Lung microvascular endothelial cell (primary cell): ENCODE data around the gene IRS4. TPM values are rescaled to one million over a fixed set of nuclear protein-coding genes. Genes with fewer than 3 reads are reported as not detected.

Source experiments
- DNase-seq, 2 donors: peaks; one replicate each; pipeline versions ENCODE4 v3.0.0 to v3.0.0-alpha.2; 2010; ENCODE audit warnings: low read depth in 2 of 2
- total RNA-seq: library from RNA; depleted of rRNA; stranded (reverse); fragments of >200 nt; gene quantifications from 2 replicates; pipeline ENCODE4 v1.2.1, GENCODE V29; 2014

Gene IRS4
- total RNA-seq = under 0.01 TPM in 2 replicates

DNA sequence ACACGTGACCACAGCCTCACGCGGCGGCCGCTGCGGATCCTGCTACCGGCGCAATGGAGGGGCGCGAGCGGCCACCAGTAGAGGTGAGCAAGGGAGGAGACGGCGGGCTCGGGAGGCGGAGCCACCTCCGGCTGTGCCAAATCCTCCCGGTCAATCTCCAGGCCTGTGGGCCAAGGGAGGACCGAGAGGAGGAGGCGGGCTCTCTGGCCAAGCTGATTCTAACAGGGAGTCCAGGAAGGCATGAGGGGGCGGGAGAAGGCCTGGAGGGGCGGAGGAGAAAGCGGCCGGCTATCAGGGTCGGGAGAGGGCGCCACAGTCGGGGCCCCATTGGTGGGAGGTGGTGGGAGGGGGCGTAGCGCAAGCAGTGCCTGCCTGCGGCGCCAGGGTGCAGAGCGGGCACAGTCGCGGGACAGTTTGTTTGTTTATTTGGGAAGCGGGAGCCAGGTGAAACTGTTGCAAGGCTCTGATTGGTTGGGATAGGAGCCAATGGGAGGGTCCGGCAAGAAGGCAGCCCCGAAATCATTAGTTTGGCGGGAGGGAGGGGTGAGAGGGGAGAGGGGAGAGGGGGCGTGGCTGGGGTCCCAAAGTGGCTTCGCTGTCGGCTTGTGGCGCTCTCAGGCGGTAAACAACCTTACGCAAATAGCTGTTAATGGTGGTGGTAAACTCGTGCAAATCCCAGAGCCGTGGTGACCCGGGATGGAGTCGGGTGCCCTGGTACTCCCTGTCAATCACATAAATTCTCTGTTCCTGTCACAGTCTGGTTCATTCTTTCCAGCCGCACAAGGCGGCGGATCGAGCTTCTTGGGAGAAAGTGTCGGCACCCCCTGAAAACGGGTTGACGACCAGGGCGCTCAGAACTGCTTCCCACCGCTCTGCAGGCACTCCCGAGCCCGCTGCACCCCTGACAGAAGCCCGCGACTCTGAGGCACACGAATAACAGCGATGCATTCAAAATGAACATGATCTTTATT lies at the start of gene IRS4:
IRS4 (minus strand) TSS at position 55 of the 971 bp plus-strand sequence.
- DNase-seq = peak; percentile 2 to 25

- DNase-seq = no peak
Observed at GRCh38 chrX:108772549-108772948, 36.2 kb upstream of the IRS4 start.

- DNase-seq = no peak
Observed at GRCh38 chrX:108763559-108763958, 27.2 kb upstream of the IRS4 start.

DNA sequence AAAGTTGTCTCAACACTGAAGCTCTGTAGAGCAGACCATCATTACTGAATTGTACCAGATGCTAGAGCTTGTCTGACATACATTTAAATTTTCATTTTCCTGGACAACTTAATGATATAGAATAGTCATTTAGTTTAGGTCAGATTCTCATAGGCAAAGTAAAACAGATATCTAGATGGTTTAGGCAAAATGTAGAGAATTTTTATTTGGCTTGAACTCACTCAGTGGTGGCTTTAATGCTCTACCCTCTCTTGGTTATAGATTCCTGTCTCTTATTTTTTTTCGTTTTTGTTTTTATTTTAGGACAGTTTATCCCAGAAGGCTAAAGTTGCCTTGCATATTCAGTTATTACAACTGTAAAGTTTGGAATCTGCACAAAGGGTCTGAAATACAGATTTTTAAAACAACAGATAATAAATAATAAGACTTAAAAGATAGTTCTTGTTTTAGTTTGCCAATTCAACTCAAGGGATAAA lies 4.0 kb upstream of the IRS4 start:
- no peak for DNase-seq

DNA sequence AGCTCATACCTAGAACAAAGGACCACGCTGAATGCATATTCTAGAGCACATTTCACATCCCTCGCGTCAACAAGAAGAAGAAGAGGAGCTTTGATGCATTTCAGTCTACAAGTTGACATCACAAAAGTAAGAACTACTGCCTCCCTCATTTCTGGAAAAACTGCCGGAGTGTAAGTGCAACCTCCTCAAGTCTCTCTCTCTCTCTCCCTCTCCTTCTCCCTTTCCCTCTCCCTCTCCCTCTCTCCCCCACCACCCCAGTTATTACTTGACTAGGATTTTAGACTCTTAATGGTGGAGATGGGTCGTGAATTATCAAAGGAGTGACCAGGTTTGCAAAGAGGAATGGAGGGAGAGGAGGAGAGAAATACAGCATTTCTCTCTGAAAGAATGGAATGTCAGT lies 1.4 kb upstream of the IRS4 start:
- DNase-seq = no peak

DNA sequence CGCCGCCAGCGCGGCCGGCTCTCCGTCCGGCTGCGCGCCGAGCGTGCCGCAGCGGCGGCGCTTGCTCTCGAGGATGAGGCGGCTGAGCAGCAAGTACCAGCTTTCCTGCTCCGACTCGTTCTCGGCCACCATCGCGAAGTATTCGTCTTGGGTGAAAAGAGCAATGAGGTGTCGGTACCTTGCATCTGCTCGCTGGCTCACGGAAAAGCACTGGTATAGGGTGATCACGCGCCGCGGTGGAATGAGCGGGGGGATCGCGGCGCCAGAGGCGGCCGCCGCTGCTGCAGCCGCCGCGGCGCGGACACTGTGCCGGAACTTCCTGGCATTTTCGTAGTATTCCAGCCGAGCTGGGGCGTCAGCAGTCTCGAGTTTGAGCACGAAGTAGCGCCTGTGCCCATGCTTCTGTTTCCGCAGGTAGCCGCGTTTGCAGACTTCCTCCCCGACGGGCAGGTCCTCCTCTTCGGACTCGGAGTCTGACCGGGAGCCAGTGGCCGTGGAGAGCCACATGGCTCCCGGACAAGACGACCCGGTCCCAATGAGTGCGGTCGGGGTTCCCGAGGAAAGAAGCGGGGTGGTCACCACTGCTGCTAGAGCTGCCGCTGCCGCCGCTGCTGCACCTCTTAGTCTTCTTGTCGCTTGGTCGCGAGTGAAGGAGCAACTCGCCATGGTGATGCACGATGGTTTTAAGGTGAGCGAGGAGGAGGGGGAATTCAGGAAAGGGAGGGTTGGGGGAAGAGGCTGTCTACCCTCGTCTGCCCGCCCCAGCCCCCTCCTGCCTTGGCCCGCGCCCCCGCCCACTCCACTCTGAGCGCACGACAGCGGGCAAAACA lies 469 bp downstream of the IRS4 start:
- peak; percentile 11 to 20 for DNase-seq

DNA sequence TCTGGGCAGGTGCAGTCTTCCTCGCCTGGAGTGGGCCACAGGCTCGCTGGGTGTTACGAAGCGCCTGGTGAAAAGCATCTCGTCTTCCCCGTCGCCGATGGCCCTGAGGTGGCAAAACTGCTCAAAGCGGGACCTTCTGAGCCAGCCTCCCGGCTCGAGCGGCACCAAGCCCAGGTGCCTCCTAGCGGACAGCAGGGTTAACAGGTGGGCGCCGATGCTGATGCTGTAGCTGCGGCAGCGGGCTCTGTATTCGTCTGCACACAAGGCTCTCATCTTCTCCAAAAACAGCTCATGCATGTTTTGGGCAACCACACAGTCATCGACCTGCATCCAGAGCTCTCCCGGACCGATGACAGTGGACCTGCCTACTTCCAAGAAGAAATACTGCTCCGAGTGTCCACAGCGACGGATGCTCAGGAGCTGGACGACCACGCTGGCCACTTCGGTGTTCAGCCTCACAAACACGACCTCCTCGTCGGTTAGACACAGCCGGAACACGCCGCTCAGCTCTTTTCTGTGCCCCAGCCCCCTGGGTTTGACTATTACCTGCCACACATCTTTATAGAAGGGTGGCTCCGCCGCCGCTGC lies 1.2 kb downstream of the IRS4 start:
- DNase-seq = peak in 1 of 2 donors; percentile 17

- no peak for DNase-seq
Observed at GRCh38 chrX:108734426-108734825, 1.9 kb downstream of the IRS4 start.

GRCh38 chrX:108732630-108733321 lies 3.6 kb downstream of the IRS4 start:
- no peak for DNase-seq

DNA sequence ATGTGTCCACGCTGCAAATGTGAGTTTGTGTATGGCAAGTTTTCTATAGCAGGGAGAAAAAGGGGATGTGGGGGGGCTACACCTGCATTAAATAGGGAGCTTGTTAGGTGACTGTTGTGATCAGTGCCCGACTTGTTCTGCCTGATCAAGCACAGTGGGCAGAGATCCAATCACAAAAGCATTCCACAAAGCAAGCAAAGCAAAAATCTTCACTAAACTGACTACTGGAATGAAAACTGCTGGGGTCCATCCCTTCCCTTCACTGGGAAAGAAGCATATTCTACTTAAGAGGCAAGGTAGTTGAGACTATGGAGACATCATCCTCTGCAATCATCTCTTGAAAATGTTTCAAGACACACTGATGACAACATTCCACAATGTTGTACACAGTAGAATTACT lies 5.2 kb downstream of the IRS4 start:
- DNase-seq = no peak

GRCh38 chrX:108726748-108727147 lies 9.6 kb downstream of the IRS4 start:
- no peak for DNase-seq

DNA sequence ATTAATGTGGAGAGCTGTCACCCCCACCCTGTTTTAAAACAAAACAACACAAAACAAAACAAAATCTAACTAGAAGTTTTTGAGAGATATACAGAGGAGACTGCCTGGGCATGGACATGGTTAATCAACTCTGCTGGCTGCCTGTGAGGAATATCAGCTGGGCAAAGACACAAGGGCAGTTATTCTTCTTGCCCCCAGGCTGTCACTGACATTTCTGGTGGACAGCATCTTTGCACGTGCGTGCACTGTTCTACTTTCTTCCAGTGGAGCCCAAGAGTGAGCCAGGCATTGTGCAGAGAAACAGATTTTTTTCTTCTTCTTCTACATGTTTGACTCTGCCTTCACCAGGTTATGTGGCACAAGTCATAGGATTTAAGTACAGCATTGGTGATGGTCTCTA lies 13.8 kb downstream of the IRS4 start:
- no peak for DNase-seq

- no peak for DNase-seq
Observed at GRCh38 chrX:108712886-108713285, 23.5 kb downstream of the IRS4 start.

DNA sequence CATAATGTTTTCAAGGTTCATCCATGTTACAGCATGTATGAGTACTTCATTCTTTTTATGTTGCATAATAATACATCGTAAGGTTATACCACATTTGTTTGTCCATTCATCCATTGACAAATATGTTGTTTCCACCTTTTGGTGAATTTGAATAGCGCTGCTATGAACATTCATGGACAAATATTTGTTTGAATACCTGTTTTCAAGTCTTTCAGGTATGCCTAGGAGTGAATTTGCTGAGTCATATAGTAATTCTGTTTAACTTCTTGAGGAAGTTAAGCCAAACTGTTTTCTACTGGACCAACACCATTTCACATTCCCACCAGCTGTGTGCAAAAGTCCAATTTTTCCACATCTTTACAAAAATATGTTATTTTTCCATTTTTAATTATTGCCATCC lies 31.5 kb downstream of the IRS4 start:
- no peak for DNase-seq

DNA sequence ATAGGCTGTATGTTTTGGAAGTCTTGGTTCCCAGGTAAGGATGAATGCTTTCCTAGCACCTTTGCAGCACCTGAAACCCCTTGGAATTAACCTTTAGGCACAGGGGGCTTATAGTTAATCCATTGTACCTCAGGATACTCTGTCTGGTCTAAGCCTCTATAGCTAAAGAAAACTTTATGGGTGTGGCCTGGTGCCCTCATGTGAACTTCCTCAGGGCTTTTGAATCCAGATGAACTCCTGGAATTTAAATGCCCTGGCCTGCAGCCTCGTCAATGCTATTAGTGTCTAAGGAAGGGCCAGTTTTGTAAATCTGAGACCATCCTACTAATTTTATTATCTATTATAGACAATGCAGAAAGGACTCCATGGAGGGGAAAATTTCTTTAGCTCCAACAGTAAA lies 33.8 kb downstream of the IRS4 start:
- no peak for DNase-seq

DNA sequence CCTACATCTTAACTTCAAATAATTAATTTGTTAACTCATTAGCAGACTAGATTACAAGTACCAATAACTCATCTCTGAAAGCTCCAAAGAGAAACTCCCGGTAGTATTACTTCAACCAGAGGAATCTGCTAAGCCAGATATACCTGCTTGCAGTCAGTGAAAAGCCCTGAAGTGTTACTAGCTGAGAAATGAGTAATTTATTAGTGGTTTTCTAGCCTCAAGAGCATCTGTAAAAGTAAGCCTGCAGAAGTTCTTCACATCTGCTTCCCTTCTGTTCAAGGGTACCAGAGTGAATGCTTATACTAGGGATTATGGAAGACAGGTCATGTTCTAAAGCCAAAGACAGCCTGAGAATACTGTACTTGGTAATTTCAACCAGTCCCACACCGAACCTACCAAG lies 34.7 kb downstream of the IRS4 start:
- DNase-seq = no peak

- peak; percentile 39 to 59 for DNase-seq
Observed at GRCh38 chrX:108699368-108699767, 37.0 kb downstream of the IRS4 start.

DNA sequence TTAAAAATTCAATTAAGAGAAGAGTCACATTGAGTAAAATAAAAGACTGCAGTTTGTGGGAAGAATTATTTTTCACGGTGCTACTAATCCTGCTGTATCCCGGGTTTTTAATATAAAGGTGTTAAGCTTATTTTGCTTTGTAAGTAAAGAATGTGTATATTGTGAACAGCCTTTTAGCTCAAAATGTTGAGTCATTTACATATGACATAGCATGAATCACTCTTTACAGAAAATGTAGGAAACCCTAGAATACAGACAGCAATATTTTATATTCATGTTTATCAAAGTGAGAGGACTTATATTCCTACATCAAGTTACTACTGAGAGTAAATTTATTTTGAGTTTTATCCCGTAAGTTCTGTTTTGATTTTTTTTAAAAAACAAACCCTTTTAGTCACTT lies 39.7 kb downstream of the IRS4 start:
- DNase-seq = peak in 1 of 2 donors; percentile 3
